ENCODE results near the gene SLC35E3.
"Not testable (repeated sequence)": the region's sequence is repeated elsewhere in the genome, so short reads cannot be mapped to it uniquely, and the experiment has no call there.

Gene SLC35E3

GRCh38 chr12:68808388-68809189, 62.6 kb downstream of the SLC35E3 start:
- peak overlapping the region; percentile 88 to 100 (median 98) for H3K27ac ChIP-seq
- peak overlapping the region; percentile 68 to 96 (median 80) for H3K4me3 ChIP-seq

- Histone ChIP-seq H3K27ac (peak overlapping the region in 19 of 21 experiments; percentile 90 to 100 (median 99)), H3K4me3 (peak overlapping the region; percentile 68 to 96 (median 80))
These were observed 63.4 kb downstream of the SLC35E3 start for GRCh38 chr12:68809190-68810026.

GRCh38 chr12:68810027-68810389, 64.0 kb downstream of the SLC35E3 start:
- peak overlapping the region in 1 of 21 experiments; percentile 49 for H3K27ac ChIP-seq
- peak overlapping the region in 2 of 7 experiments; percentile 68 to 80 for H3K4me3 ChIP-seq

GRCh38 chr12:68811573-68811972, 65.6 kb downstream of the SLC35E3 start:
- H3K4me3 ChIP-seq, H3K27ac ChIP-seq: not testable (repeated sequence)

GRCh38 chr12:68812553-68813241, 66.7 kb downstream of the SLC35E3 start:
- Histone ChIP-seq H3K27ac (no peak overlapping the region), H3K4me3 (no peak overlapping the region)

GRCh38 chr12:68813242-68813593, 67.2 kb downstream of the SLC35E3 start:
- H3K4me3 ChIP-seq, result no peak overlapping the region

GRCh38 chr12:68814490-68815231, 68.7 kb downstream of the SLC35E3 start:
- no peak overlapping the region for H3K4me3 ChIP-seq

More at GRCh38 chr12:68813242-68813593, 67.2 kb downstream of the SLC35E3 start:
- no peak overlapping the region for H3K27ac ChIP-seq

GRCh38 chr12:68815232-68815927, 69.4 kb downstream of the SLC35E3 start:
- Histone ChIP-seq H3K27ac (no peak overlapping the region), H3K4me3 (no peak overlapping the region)

More at GRCh38 chr12:68814490-68815231, 68.7 kb downstream of the SLC35E3 start:
- H3K27ac ChIP-seq, result peak overlapping the region in 1 of 21 experiments; percentile 6

GRCh38 chr12:68815928-68816800, 70.2 kb downstream of the SLC35E3 start:
- no peak overlapping the region for H3K4me3 ChIP-seq
- no peak overlapping the region for H3K27ac ChIP-seq

GRCh38 chr12:68819481-68819880, 73.5 kb downstream of the SLC35E3 start:
- H3K4me3 ChIP-seq, H3K27ac ChIP-seq: not testable (repeated sequence)

- Histone ChIP-seq H3K27ac (no peak overlapping the region), H3K4me3 (no peak overlapping the region)
These were observed 75.6 kb downstream of the SLC35E3 start for GRCh38 chr12:68821357-68822188.

- no peak overlapping the region for H3K4me3 ChIP-seq
- H3K27ac ChIP-seq, result no peak overlapping the region
These were observed 77.7 kb downstream of the SLC35E3 start for GRCh38 chr12:68823696-68824095.

GRCh38 chr12:68824131-68824530, 78.2 kb downstream of the SLC35E3 start:
- Histone ChIP-seq H3K27ac (no peak overlapping the region), H3K4me3 (no peak overlapping the region)

GRCh38 chr12:68824597-68825250, 78.7 kb downstream of the SLC35E3 start:
- H3K27ac ChIP-seq, result no peak overlapping the region
- no peak overlapping the region for H3K4me3 ChIP-seq

- no peak overlapping the region for H3K27ac ChIP-seq
- H3K4me3 ChIP-seq, result no peak overlapping the region
These were observed 79.7 kb downstream of the SLC35E3 start for GRCh38 chr12:68825569-68826217.
